Stimulated activated CD8-positive, alpha-beta memory T cell treated with anti-CD3 and anti-CD28 coated beads, Interleukin-4, amount 100 ng/mL, for 24 hours (primary cell): Measurements from ENCODE around the gene MS4A15.
A peak's percentile ranks its signal among the peaks of the same experiment; 100 is the strongest.
"Not testable (repeated sequence)": the region's sequence is repeated elsewhere in the genome, so short reads cannot be mapped to it uniquely, and the experiment has no call there.

ENCODE experiments used
- DNase-seq: peaks from one replicate; pipeline ENCODE4 v3.0.0-alpha.2; 2020; ENCODE audit warnings: low read depth

MS4A15 gene

DNA sequence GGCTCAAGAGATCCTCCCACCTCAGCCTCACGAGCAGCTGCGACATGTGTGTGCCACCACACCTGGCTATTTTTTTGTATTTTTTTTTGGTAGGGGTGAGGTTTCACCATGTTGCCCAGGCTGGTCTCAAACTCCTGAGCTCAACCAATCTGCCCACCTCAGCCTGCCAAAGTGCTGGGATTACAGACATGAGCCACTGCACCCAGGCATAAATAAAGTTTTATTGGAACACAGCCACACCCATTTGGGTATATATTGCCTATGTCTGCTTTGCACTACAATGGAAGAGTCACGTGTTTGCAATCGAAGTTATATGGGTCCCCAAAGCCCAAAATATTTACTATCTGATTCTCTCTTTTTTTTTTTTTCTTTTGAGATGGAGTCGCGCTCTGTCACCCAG, 1.8 kb upstream of the MS4A15 start:
- DNase-seq: no peak

DNA sequence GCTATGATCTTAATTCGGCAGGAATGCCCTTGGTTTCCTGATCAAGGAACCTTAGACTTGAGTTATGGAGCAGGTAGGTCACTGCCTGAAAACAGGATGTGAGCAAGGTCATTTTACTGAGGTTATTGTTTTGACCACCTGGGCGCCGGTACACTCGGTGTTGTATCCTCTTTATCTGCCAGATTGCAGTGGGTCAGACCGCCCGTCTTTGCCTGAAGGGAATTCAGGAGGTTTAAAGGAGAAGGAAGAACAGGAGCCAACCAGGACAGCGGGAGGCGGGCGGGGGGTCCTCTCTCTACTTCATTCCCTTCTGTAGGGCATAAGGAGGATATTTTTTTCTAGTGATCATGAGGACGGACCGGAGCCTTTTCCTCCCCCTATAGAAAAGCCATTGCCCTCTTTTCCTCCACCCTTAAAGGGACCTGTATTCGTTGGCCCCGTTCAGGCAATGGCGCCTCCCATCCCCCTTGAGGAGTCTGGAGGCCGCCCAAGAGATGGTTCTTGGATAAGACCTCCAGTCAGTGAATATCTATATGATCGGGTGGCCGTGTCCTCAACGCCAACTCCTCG, 649 bp downstream of the MS4A15 start:
- DNase-seq: no peak

DNA sequence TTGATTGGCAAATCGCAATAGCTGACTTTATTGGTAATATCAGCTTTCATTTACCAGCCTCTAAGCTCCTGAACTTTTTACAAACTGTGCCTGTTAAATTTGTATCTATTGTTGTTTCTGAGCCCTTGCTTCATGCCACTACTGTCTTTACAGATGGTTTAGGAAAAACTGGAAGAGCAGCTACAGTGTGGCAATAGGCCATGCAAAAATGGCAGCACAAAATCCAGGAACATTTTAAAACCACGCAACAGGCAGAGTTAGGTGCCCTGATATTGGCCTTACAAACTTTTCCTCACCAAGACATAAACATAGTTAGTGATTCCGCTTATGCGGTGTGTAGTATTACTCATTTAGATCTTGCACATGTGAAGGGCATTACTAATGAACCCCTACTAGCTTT, 2.0 kb downstream of the MS4A15 start:
- not testable (repeated sequence) for DNase-seq

DNA sequence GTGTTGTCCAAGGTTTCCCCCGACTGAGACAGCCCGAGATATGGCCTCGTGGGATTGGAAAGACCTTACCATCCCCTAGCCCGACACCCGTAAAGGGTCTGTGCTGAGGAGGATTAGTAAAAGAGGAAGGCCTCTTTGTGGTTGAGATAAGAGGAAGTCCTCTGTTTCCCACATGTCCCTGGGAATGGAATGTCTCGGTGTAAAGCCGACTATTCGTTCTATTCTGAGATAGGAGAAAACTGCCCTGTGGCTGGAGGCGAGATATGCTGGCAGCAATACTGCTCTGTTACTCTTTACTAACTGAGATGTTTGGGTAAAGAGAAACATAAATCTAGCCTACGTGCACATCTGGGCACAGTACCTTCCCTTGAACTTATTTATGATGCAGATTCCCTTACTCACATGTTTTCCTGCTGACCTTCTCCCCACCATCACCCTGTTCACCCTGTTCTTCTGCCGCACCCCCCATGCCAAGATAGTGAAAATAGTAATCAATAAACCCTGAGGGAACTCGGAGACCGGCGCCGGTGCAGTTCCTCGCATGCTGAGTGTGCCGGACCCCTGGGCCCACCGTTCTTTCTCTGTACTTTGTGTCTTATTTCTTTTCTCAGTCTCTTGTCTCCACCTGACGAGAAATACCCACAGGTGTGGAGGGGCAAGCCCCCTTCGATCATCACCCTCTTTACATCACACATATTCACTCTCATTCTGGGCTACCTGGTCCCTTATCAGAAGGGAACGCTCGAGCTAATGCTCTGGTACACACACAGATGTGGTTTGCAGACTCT, 3.0 kb downstream of the MS4A15 start:
- not testable (repeated sequence) for DNase-seq

GRCh38 chr11:60761436-60762190, 4.9 kb downstream of the MS4A15 start:
- no peak for DNase-seq

GRCh38 chr11:60762851-60763691, 6.4 kb downstream of the MS4A15 start:
- no peak for DNase-seq

DNA sequence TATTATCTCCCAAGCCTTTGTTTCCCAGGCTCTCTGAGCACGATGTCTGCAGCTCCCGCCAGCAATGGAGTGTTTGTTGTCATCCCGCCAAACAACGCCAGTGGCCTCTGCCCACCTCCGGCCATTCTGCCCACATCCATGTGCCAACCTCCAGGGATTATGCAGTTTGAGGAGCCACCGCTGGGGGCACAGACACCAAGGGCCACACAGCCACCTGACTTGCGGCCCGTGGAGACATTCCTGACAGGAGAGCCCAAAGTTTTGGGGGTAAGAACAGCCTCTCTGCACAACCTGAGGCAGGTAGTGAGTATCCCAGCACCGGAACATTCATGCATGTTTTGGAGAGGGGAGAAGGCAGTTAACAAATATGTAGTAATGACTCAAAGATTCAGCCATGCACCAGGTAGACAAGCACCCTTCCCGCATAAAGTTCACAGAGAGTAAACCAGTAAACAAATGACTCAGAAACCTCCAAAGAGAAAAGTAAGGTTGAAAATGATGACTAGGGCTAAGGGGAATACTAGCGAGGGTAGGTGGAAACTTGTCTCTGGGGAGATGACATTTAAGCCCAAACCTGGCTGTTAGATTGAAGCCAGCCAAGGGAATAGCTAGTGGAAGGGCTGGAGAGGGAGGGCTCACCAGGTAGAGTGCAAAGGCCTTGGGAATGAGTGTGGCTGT, 7.2 kb downstream of the MS4A15 start:
- DNase-seq: no peak

DNA sequence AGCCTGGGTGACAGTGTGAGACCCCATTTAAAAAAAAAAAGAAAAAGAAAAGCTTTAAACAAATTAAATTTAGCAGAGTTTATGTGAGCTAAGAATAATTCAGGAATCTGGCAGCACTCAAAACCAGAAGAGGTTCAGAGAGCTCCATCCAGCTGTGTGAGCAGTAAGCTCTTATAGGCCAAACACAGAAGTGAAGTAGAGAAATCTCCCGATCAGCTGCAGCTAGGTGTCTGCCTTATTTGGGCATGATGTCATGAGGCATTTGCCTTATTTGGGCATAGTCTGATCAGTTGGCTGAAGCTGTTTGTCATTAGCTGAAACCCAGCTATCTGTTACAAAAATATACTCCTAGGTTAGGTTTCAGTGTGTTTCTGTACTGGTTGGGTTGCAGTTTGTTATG, 8.2 kb downstream of the MS4A15 start:
- no peak for DNase-seq

DNA sequence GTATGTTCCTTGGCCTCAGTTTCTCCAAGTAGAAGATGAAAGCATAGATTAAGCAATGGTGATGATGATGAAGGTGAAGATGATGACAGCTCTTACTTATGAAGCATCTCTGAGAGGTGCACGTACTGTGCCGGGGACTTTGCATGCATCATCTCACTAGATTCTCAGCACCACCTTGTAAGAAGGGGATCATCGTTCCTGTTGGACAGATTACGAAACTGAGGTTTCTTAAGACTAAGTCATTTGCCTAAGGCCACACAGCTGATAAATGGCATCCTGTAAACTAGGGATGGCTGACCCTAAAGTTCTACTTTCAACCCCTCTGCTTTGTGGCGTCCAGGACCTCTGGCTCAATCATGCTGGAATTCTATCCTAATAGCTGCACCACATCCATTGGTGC, 8.7 kb downstream of the MS4A15 start:
- no peak for DNase-seq

GRCh38 chr11:60766547-60766946, 9.9 kb downstream of the MS4A15 start:
- DNase-seq: no peak

- no peak for DNase-seq
Measured at GRCh38 chr11:60767388-60767811, 10.7 kb downstream of the MS4A15 start.

- no peak for DNase-seq
Measured at GRCh38 chr11:60768202-60768601, 11.5 kb downstream of the MS4A15 start.

- DNase-seq: no peak
Measured at GRCh38 chr11:60769273-60769672, 12.6 kb downstream of the MS4A15 start.

GRCh38 chr11:60769811-60770210, 13.1 kb downstream of the MS4A15 start:
- DNase-seq: no peak

- no peak for DNase-seq
Measured at GRCh38 chr11:60771146-60771545, 14.5 kb downstream of the MS4A15 start.

GRCh38 chr11:60771879-60772525, 15.3 kb downstream of the MS4A15 start:
- DNase-seq: no peak

- DNase-seq: no peak
Measured at GRCh38 chr11:60772666-60773065, 16.0 kb downstream of the MS4A15 start.

GRCh38 chr11:60774726-60775125, 18.1 kb downstream of the MS4A15 start:
- DNase-seq: no peak

- DNase-seq: peak; percentile 64
Measured at GRCh38 chr11:60775420-60775961, 18.8 kb downstream of the MS4A15 start.

- DNase-seq: no peak
Measured at GRCh38 chr11:60776167-60776566, 19.5 kb downstream of the MS4A15 start.

GRCh38 chr11:60777106-60777505, 20.4 kb downstream of the MS4A15 start:
- DNase-seq: no peak
